ENCODE measurements around the gene DEFB128.

GRCh38 chr20:217266-217665 lies 27.8 kb upstream of the DEFB128 start:
- TF ChIP-seq POLR2A (IDR thresholded peaks at IDR 0.05; ENCODE audit: low read depth, low read length) (no peak), POLR2AphosphoS5 (IDR thresholded peaks at IDR 0.05; ENCODE audit: low read depth, low read length) (no peak), SPI1 (IDR thresholded peaks at IDR 0.05; ENCODE audit: low read depth, low read length) (no peak), TAF1 (IDR thresholded peaks at IDR 0.05; ENCODE audit: low read depth, low read length) (no peak), PAX5 (IDR thresholded peaks at IDR 0.05; ENCODE audit: insufficient read depth, low read length, severe bottlenecking) (no peak)
